Activated T-cell treated with anti-CD3 and anti-CD28 coated beads for 24 hours (primary cell): Measurements from ENCODE around the gene CWC27.
"Not testable (repeated sequence)": the region's sequence is repeated elsewhere in the genome, so short reads cannot be mapped to it uniquely, and the experiment has no call there.

Experiments
- DNase-seq: peaks from one replicate; pipeline ENCODE4 v3.0.0-alpha.2; 2020; ENCODE audit warnings: low read depth

The CWC27 gene

GRCh38 chr5:64839936-64840335, 71.2 kb downstream of the CWC27 start:
- DNase-seq = no peak

GRCh38 chr5:64840958-64841357, 72.2 kb downstream of the CWC27 start:
- DNase-seq = no peak

GRCh38 chr5:64853777-64854176, 85.0 kb downstream of the CWC27 start:
- no peak for DNase-seq

GRCh38 chr5:64854855-64855254, 86.1 kb downstream of the CWC27 start:
- no peak for DNase-seq

- DNase-seq = no peak
Observed at GRCh38 chr5:64859881-64860280, 91.2 kb downstream of the CWC27 start.

GRCh38 chr5:64861281-64861680, 92.6 kb downstream of the CWC27 start:
- no peak for DNase-seq

GRCh38 chr5:64864171-64864570, 95.4 kb downstream of the CWC27 start:
- no peak for DNase-seq

- no peak for DNase-seq
Observed at GRCh38 chr5:64865662-64866061, 96.9 kb downstream of the CWC27 start.

- DNase-seq = no peak
Observed at GRCh38 chr5:64869419-64869818, 100.7 kb downstream of the CWC27 start.

- no peak for DNase-seq
Observed at GRCh38 chr5:64872044-64872443, 103.3 kb downstream of the CWC27 start.

- DNase-seq = no peak
Observed at GRCh38 chr5:64873441-64873840, 104.7 kb downstream of the CWC27 start.

- no peak for DNase-seq
Observed at GRCh38 chr5:64874753-64875152, 106.0 kb downstream of the CWC27 start.

- DNase-seq = no peak
Observed at GRCh38 chr5:64876203-64876602, 107.5 kb downstream of the CWC27 start.

- no peak for DNase-seq
Observed at GRCh38 chr5:64880821-64881220, 112.1 kb downstream of the CWC27 start.

GRCh38 chr5:64883912-64884311, 115.2 kb downstream of the CWC27 start:
- no peak for DNase-seq

- DNase-seq = no peak
Observed at GRCh38 chr5:64884541-64884940, 115.8 kb downstream of the CWC27 start.

- no peak for DNase-seq
Observed at GRCh38 chr5:64887910-64888309, 119.2 kb downstream of the CWC27 start.

- DNase-seq = no peak
Observed at GRCh38 chr5:64895748-64896147, 127.0 kb downstream of the CWC27 start.

- no peak for DNase-seq
Observed at GRCh38 chr5:64899838-64900237, 131.1 kb downstream of the CWC27 start.

GRCh38 chr5:64900618-64901017, 131.9 kb downstream of the CWC27 start:
- no peak for DNase-seq

- DNase-seq = not testable (repeated sequence)
Observed at GRCh38 chr5:64907399-64907798, 138.7 kb downstream of the CWC27 start.

GRCh38 chr5:64914396-64914795, 145.7 kb downstream of the CWC27 start:
- no peak for DNase-seq

- no peak for DNase-seq
Observed at GRCh38 chr5:64918083-64918482, 149.4 kb downstream of the CWC27 start.

GRCh38 chr5:64921386-64921785, 152.7 kb downstream of the CWC27 start:
- DNase-seq = no peak

- DNase-seq = no peak
Observed at GRCh38 chr5:64923151-64923685, 154.5 kb downstream of the CWC27 start.
